ENCODE results near the gene HEMK1.

- TF ChIP-seq, protein P1, sequence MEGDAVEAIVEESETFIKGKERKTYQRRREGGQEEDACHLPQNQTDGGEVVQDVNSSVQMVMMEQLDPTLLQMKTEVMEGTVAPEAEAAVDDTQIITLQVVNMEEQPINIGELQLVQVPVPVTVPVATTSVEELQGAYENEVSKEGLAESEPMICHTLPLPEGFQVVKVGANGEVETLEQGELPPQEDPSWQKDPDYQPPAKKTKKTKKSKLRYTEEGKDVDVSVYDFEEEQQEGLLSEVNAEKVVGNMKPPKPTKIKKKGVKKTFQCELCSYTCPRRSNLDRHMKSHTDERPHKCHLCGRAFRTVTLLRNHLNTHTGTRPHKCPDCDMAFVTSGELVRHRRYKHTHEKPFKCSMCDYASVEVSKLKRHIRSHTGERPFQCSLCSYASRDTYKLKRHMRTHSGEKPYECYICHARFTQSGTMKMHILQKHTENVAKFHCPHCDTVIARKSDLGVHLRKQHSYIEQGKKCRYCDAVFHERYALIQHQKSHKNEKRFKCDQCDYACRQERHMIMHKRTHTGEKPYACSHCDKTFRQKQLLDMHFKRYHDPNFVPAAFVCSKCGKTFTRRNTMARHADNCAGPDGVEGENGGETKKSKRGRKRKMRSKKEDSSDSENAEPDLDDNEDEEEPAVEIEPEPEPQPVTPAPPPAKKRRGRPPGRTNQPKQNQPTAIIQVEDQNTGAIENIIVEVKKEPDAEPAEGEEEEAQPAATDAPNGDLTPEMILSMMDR (IDR thresholded peaks at IDR 0.05), result no peak
- TF ChIP-seq PRDM15 (CRISPR knock-in tag; IDR thresholded peaks at IDR 0.05), result no peak
- no peak for TF ChIP-seq ESRRA (CRISPR knock-in tag; IDR thresholded peaks at IDR 0.05; ENCODE audit: borderline replicate concordance)
- TF ChIP-seq SMAD3 (CRISPR knock-in tag; IDR thresholded peaks at IDR 0.05; ENCODE audit: borderline replicate concordance), result no peak
- TF ChIP-seq, protein P2, sequence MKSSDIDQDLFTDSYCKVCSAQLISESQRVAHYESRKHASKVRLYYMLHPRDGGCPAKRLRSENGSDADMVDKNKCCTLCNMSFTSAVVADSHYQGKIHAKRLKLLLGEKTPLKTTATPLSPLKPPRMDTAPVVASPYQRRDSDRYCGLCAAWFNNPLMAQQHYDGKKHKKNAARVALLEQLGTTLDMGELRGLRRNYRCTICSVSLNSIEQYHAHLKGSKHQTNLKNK (CRISPR knock-in tag; IDR thresholded peaks at IDR 0.05), result no peak
- no peak for TF ChIP-seq FOXJ3 (CRISPR knock-in tag; IDR thresholded peaks at IDR 0.05; ENCODE audit: borderline replicate concordance)
- no peak for TF ChIP-seq FOXK1 (CRISPR knock-in tag; IDR thresholded peaks at IDR 0.05)
- TF ChIP-seq, protein P3, sequence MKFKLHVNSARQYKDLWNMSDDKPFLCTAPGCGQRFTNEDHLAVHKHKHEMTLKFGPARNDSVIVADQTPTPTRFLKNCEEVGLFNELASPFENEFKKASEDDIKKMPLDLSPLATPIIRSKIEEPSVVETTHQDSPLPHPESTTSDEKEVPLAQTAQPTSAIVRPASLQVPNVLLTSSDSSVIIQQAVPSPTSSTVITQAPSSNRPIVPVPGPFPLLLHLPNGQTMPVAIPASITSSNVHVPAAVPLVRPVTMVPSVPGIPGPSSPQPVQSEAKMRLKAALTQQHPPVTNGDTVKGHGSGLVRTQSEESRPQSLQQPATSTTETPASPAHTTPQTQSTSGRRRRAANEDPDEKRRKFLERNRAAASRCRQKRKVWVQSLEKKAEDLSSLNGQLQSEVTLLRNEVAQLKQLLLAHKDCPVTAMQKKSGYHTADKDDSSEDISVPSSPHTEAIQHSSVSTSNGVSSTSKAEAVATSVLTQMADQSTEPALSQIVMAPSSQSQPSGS (CRISPR knock-in tag; IDR thresholded peaks at IDR 0.05; ENCODE audit: borderline replicate concordance, low read depth), result no peak
- no peak for TF ChIP-seq MAX (CRISPR knock-in tag; IDR thresholded peaks at IDR 0.05)
- no peak for TF ChIP-seq ETV6 (CRISPR knock-in tag; IDR thresholded peaks at IDR 0.05)
- TF ChIP-seq USF1 (CRISPR knock-in tag; IDR thresholded peaks at IDR 0.05), result no peak
- TF ChIP-seq ZNF512 (CRISPR knock-in tag; IDR thresholded peaks at IDR 0.05; ENCODE audit: borderline replicate concordance), result no peak
Measured at GRCh38 chr3:50610992-50611463, 41.7 kb downstream of the HEMK1 start.
